ENCODE measurements around the gene SHISAL1.
"Not testable (repeated sequence)": the region's sequence is repeated elsewhere in the genome, so short reads cannot be mapped to it uniquely, and the experiment has no call there.

Gene SHISAL1

GRCh38 chr22:44244265-44244822, 68.4 kb downstream of the SHISAL1 start:
- in situ Hi-C loops (cut with HindIII; ENCODE audit: low sequenced_read_pairs) = no loop called here

- in situ Hi-C loops (cut with HindIII; ENCODE audit: low sequenced_read_pairs) = no loop called here
Observed at GRCh38 chr22:44243761-44244160, 69.0 kb downstream of the SHISAL1 start.

GRCh38 chr22:44242946-44243724, 69.6 kb downstream of the SHISAL1 start:
- in situ Hi-C loops (cut with HindIII; ENCODE audit: low sequenced_read_pairs) = no loop called here

GRCh38 chr22:44241121-44241520, 71.6 kb downstream of the SHISAL1 start:
- in situ Hi-C loops (cut with HindIII; ENCODE audit: low sequenced_read_pairs) = not testable (repeated sequence)

GRCh38 chr22:44237290-44237689, 75.5 kb downstream of the SHISAL1 start:
- in situ Hi-C loops (cut with HindIII; ENCODE audit: low sequenced_read_pairs) = no loop called here

GRCh38 chr22:44234372-44234771, 78.4 kb downstream of the SHISAL1 start:
- in situ Hi-C loops (cut with HindIII; ENCODE audit: low sequenced_read_pairs) = not testable (repeated sequence)

- in situ Hi-C loops (cut with HindIII; ENCODE audit: low sequenced_read_pairs) = no loop called here
Observed at GRCh38 chr22:44231233-44231632, 81.5 kb downstream of the SHISAL1 start.

- in situ Hi-C loops (cut with HindIII; ENCODE audit: low sequenced_read_pairs) = no loop called here
Observed at GRCh38 chr22:44229809-44230208, 82.9 kb downstream of the SHISAL1 start.

GRCh38 chr22:44229331-44229730, 83.4 kb downstream of the SHISAL1 start:
- in situ Hi-C loops (cut with HindIII; ENCODE audit: low sequenced_read_pairs) = no loop called here

- in situ Hi-C loops (cut with HindIII; ENCODE audit: low sequenced_read_pairs) = no loop called here
Observed at GRCh38 chr22:44225812-44226211, 86.9 kb downstream of the SHISAL1 start.

- in situ Hi-C loops (cut with HindIII; ENCODE audit: low sequenced_read_pairs) = no loop called here
Observed at GRCh38 chr22:44225091-44225689, 87.6 kb downstream of the SHISAL1 start.

- in situ Hi-C loops (cut with HindIII; ENCODE audit: low sequenced_read_pairs) = no loop called here
Observed at GRCh38 chr22:44224166-44224565, 88.6 kb downstream of the SHISAL1 start.

- in situ Hi-C loops (cut with HindIII; ENCODE audit: low sequenced_read_pairs) = no loop called here
Observed at GRCh38 chr22:44221710-44222475, 90.9 kb downstream of the SHISAL1 start.

- in situ Hi-C loops (cut with HindIII; ENCODE audit: low sequenced_read_pairs) = no loop called here
Observed at GRCh38 chr22:44220727-44221680, 91.7 kb downstream of the SHISAL1 start.

- in situ Hi-C loops (cut with HindIII; ENCODE audit: low sequenced_read_pairs) = no loop called here
Observed at GRCh38 chr22:44219101-44219870, 93.5 kb downstream of the SHISAL1 start.

GRCh38 chr22:44218071-44218470, 94.7 kb downstream of the SHISAL1 start:
- in situ Hi-C loops (cut with HindIII; ENCODE audit: low sequenced_read_pairs) = no loop called here

- in situ Hi-C loops (cut with HindIII; ENCODE audit: low sequenced_read_pairs) = no loop called here
Observed at GRCh38 chr22:44217346-44217745, 95.4 kb downstream of the SHISAL1 start.

GRCh38 chr22:44215287-44215686, 97.5 kb downstream of the SHISAL1 start:
- in situ Hi-C loops (cut with HindIII; ENCODE audit: low sequenced_read_pairs) = no loop called here

- in situ Hi-C loops (cut with HindIII; ENCODE audit: low sequenced_read_pairs) = no loop called here
Observed at GRCh38 chr22:44214764-44215163, 98.0 kb downstream of the SHISAL1 start.

GRCh38 chr22:44214187-44214586, 98.6 kb downstream of the SHISAL1 start:
- in situ Hi-C loops (cut with HindIII; ENCODE audit: low sequenced_read_pairs) = no loop called here
